Gastroesophageal sphincter (tissue), 4 donors: ENCODE measurements around the gene CFAP100. TPM values are rescaled to one million over a fixed set of nuclear protein-coding genes. Genes with fewer than 3 reads are reported as not detected.

Experiments
- ATAC-seq: fragments of 150-250 bp; one replicate; pipeline ENCODE4 v1.9.1; 2016; ENCODE audit warnings: mild to moderate bottlenecking, moderate library complexity
- H3K27ac ChIP-seq, 4 donors: fragments of 200-600 bp; sonication (generic) in 3 of 4; 1 replicate in 3 of 4; 2 replicates in 1 of 4; pipeline ENCODE4 v1.5.1; 2016 to 2019
- H3K27me3 ChIP-seq: fragments of 200-600 bp; sonication (generic); one replicate; pipeline ENCODE4 v1.5.1; 2019
- H3K36me3 ChIP-seq, 2 donors: fragments of 200-600 bp; sonication (generic); one replicate each; pipeline ENCODE4 v1.5.1; 2019; ENCODE audit warnings: control low read depth in 1 of 2
- H3K4me1 ChIP-seq, 3 donors: fragments of 200-600 bp; sonication (generic); 1 replicate in 2 of 3; 2 replicates in 1 of 3; pipeline ENCODE4 v1.5.1; 2016 to 2019; ENCODE audit warnings: control low read depth in 2 of 3
- H3K4me3 ChIP-seq, 2 donors: fragments of 200-600 bp; sonication (generic); one replicate each; pipeline ENCODE4 v1.5.1; 2019; ENCODE audit warnings: mild to moderate bottlenecking in 1 of 2, moderate library complexity in 1 of 2
- H3K9me3 ChIP-seq, 3 donors: fragments of 200-600 bp; sonication (generic); one replicate each; pipeline ENCODE4 v1.5.1; 2017 to 2019; ENCODE audit warnings: control low read depth in 2 of 3
- EP300 ChIP-seq: sonication (generic); formaldehyde crosslinking; IDR thresholded peaks from one replicate; pipeline ENCODE4 v1.6.1; 2017; ENCODE audit warnings: antibody characterized with exemption, mild to moderate bottlenecking
- POLR2A ChIP-seq, 2 donors: fragments of 450-650 bp; IDR thresholded peaks; one replicate each; pipeline ENCODE4 v1.6.1; 2017; ENCODE audit warnings: antibody characterized with exemption in 2 of 2, mild to moderate bottlenecking in 2 of 2, moderate library complexity in 1 of 2
- POLR2AphosphoS5 ChIP-seq: sonication (generic); formaldehyde crosslinking; IDR thresholded peaks from one replicate; pipeline ENCODE4 v1.6.1; 2017; ENCODE audit warnings: antibody characterized with exemption
- WGBS, 2 donors: methylation state at CpG; one replicate each; pipeline ENCODE4 v1.1.5; 2018; ENCODE audit warnings: low coverage in 1 of 2; 5-methylcytosine and 5-hydroxymethylcytosine counted together
- total RNA-seq, 4 donors: library from RNA; depleted of rRNA; stranded (reverse); fragments of >200 nt; gene quantifications; one replicate each; pipeline ENCODE4 v1.1.0, GENCODE V29; 2016
- TF ChIP-seq, protein P1 (sequence below), 4 experiments: fragments of 200-600 bp in 2 of 4; fragments of 450-650 bp in 2 of 4; sonication (generic) in 1 of 4; IDR thresholded peaks; one replicate each; pipeline ENCODE4 v1.5.1; 2017 to 2019; ENCODE audit warnings: antibody characterized with exemption in 4 of 4, mild to moderate bottlenecking in 2 of 4, moderate library complexity in 2 of 4

The CFAP100 gene
- total RNA-seq, 4 donors from 2014 or later = not detected

DNA sequence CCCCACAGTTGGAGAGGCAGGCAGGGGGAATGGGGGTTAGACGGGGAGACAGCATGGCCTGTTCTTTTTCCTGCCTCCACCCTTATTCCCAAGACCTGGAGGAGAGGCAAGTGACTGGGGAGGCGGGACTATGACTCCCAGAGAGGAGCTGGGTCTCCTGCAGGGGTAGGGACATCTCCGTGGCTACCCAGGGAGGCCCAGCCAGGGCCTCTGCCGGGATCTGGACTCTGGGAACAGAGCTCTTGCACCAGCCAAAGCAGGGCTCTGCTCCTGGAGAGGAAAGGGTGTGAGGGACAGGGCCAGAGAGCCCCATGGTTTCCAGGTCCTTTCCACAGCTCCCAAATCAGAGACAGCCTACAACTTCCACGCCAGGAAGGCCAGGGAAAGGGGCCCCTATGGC, 22.8 kb downstream of the CFAP100 start:
- H3K36me3 ChIP-seq = no peaks in the 10 kb centered on the region
- TF ChIP-seq, protein P1, sequence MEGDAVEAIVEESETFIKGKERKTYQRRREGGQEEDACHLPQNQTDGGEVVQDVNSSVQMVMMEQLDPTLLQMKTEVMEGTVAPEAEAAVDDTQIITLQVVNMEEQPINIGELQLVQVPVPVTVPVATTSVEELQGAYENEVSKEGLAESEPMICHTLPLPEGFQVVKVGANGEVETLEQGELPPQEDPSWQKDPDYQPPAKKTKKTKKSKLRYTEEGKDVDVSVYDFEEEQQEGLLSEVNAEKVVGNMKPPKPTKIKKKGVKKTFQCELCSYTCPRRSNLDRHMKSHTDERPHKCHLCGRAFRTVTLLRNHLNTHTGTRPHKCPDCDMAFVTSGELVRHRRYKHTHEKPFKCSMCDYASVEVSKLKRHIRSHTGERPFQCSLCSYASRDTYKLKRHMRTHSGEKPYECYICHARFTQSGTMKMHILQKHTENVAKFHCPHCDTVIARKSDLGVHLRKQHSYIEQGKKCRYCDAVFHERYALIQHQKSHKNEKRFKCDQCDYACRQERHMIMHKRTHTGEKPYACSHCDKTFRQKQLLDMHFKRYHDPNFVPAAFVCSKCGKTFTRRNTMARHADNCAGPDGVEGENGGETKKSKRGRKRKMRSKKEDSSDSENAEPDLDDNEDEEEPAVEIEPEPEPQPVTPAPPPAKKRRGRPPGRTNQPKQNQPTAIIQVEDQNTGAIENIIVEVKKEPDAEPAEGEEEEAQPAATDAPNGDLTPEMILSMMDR (IDR thresholded peaks at IDR 0.05) = no peak
- TF ChIP-seq POLR2A (IDR thresholded peaks at IDR 0.05) (no peak), EP300 (no peak), POLR2AphosphoS5 (no peak)
- no peaks in the 10 kb centered on the region for H3K9me3 ChIP-seq
- H3K4me3 ChIP-seq = no peak overlapping the region
- 100% methylated on average over 1 of the region's 5 CpGs; no CpG with 5 or more reads in 1 of the 2 donors for WGBS, 2 donors
- H3K27me3 ChIP-seq = peaks cover 70% of the 10 kb centered on the region
- H3K27ac ChIP-seq = no peak overlapping the region
- peaks cover 0 to 5% (median 0%) of the 10 kb centered on the region in 3 donors for H3K4me1 ChIP-seq
- ATAC-seq = no peak

DNA sequence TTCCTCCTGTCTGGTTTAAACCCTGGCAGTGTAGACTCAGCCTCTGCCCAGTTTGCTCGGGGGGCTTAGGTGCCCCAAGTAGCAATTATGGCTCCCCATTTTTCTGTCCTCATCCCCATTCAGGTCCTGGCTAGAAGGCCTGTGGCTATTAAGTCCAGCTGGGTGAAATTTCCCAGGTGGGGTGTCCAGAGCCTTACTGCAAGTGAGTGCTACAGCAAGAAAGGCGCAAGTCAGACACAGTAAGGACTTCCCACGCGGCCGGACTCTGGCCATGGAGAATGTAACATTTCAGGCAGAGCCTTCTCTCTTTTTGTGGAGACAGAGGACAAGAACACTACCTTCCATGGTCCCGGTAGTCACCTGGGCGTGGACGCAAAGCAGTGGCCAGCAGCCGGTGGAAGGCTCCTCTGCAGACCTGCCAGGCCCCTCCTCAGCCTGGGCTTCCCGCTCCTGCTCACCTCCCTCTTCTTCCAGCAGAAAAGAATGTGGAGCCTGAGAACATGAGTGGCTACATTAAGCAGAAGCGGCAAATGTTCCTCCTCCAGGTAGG, 23.3 kb downstream of the CFAP100 start:
- H3K27me3 ChIP-seq = peaks cover 65% of the 10 kb centered on the region
- WGBS, 2 donors = 91% methylated on average over 10 of the region's 11 CpGs; no CpG with 5 or more reads in 1 of the 2 donors

DNA sequence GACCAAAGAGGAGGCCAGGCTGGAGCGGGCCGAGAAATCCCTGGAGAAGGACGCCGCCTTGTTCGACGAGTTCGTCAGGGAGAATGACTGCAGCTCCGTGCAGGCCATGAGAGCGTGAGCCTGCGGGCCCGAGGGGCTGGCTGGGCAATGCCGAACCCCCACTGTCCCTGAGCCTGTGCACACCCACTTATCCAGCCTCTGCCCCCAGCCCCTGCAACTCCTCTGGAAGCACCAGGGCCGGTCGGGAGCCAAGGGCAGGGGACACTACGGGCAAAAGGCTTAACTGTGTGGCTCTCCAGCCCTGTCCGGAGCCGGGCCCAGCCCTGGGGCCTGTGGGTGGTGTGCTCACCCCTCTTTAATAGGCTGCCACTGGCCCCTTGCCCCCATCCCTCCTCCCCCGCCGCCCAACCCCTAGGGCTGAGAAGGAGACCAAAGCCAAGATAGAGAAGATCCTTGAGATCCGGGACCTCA, 24.0 kb downstream of the CFAP100 start:
- H3K36me3 ChIP-seq = no peaks in the 10 kb centered on the region
- TF ChIP-seq POLR2AphosphoS5 = no peak
- TF ChIP-seq POLR2A (IDR thresholded peaks at IDR 0.05) = no peak
- no peak for TF ChIP-seq EP300
- TF ChIP-seq, protein P1 (IDR thresholded peaks at IDR 0.05) = no peak
- ATAC-seq = no peak
- no peak overlapping the region for H3K4me3 ChIP-seq
- H3K27me3 ChIP-seq = peaks cover 59% of the 10 kb centered on the region
- H3K9me3 ChIP-seq = no peaks in the 10 kb centered on the region
- WGBS, 2 donors = no CpG with 5 or more reads among the region's 20 CpGs
- H3K4me1 ChIP-seq = peaks cover 0 to 5% (median 0%) of the 10 kb centered on the region in 3 donors
- no peak overlapping the region for H3K27ac ChIP-seq

More for the DNA sequence above, 23.3 kb downstream of the CFAP100 start:
- no peak for ATAC-seq
- TF ChIP-seq EP300 (no peak), POLR2A (IDR thresholded peaks at IDR 0.05) (no peak), POLR2AphosphoS5 (no peak)
- TF ChIP-seq, protein P1 (IDR thresholded peaks at IDR 0.05) = no peak
- Histone ChIP-seq H3K9me3 (no peaks in the 10 kb centered on the region), H3K4me1 (peaks cover 0 to 5% (median 0%) of the 10 kb centered on the region in 3 donors), H3K4me3 (no peak overlapping the region), H3K36me3 (no peaks in the 10 kb centered on the region), H3K27ac (no peak overlapping the region)

DNA sequence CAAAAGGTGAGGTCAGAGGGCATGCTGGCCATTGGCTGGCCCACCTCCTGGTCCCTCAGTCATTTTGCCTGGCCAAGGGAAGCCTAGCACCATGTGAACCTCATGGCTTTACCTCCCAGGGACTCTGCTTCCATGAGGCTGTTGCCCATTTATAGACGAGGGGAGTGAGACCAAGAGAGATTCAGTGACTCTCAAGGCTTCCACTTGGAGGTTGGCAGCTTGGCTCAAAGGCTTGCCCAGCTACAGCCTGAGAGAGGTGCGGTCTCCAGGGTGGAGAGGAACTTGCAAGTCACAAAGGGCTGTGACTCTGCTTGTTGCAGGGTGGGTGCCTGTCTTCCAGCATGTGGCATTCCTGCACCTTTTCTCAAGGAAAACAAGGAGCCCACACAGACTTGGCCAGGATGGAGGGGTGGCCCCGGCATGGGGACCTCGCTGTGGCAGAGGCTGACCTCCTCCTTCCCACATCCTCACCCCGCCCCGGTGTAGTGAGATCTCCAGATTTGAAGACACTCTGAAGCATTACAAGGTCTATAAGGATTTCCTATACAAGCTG, 24.5 kb downstream of the CFAP100 start:
- ATAC-seq = no peak
- peaks cover 0 to 5% (median 0%) of the 10 kb centered on the region in 3 donors for H3K4me1 ChIP-seq
- peaks cover 0 to 4% of the 10 kb centered on the region in 2 donors for H3K36me3 ChIP-seq
- H3K27ac ChIP-seq = no peak overlapping the region
- H3K9me3 ChIP-seq = no peaks in the 10 kb centered on the region
- peaks cover 55% of the 10 kb centered on the region for H3K27me3 ChIP-seq
- TF ChIP-seq POLR2A (IDR thresholded peaks at IDR 0.05) (no peak), POLR2AphosphoS5 (no peak), EP300 (no peak)
- TF ChIP-seq, protein P1 (IDR thresholded peaks at IDR 0.05) = no peak
- no peak overlapping the region for H3K4me3 ChIP-seq
- 53% methylated on average over 3 of the region's 6 CpGs; no CpG with 5 or more reads in 1 of the 2 donors for WGBS, 2 donors
